Measurements from ENCODE around the gene SEC16A. TPM values are rescaled to one million over a fixed set of nuclear protein-coding genes. Genes with fewer than 3 reads are reported as not detected.

SEC16A gene
- total RNA-seq, 2 experiments from 2014 or later: 69.4 to 71.2 TPM

DNA sequence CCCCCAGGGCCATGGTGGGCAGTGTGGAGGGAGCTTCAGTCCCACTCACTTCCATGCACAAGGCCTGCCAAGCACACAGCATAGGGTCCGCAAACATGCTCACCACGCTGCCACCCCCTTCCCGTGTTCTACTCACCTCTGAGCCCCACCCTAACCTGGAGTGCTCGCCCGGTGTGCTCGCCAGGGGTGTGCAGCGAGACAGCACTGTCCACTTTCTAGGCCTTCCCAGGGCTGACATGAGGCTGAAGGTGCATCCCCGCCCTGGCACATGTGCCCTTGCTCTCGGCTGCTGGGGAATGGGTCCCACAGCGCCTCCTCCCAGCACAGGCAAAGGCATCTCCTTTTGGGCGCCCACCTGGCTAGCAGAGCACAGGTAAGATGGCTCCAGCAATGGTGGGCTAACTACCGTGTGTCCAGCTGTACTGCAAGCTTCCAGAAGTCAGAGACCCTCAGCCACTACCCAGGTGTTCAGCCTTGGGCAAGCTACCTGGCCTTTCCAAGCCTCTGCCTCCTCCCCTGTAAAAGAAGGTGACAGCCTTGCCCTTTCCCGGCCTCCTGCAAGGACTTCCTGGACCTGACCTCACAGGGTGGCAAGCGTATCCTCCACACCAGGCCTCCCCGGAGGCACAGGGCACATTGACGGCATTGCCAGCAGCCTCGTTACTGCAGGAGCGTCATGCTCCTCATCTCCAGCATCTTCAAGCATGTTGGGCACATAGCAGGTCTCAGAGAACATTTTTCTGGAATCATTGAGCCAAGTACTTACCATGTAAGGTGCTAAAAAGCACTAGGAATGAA lies 4.2 kb upstream of the SEC16A start:
- DNase-seq: no peak
- H3K4me1 Mint-ChIP-seq: peaks cover 5% of the 10 kb centered on the region
- no peak overlapping the region for H3K27ac Mint-ChIP-seq
- H3K27me3 Mint-ChIP-seq: no peaks in the 10 kb centered on the region
- H3K4me3 Mint-ChIP-seq: no peak overlapping the region
- H3K9me3 Mint-ChIP-seq: no peaks in the 10 kb centered on the region
- peaks cover 1% of the 10 kb centered on the region for H3K36me3 Mint-ChIP-seq

- no peak for DNase-seq
- H3K27ac Mint-ChIP-seq: no peak overlapping the region
- no peaks in the 10 kb centered on the region for H3K27me3 Mint-ChIP-seq
- peaks cover 4% of the 10 kb centered on the region for H3K36me3 Mint-ChIP-seq
- no peaks in the 10 kb centered on the region for H3K9me3 Mint-ChIP-seq
- H3K4me1 Mint-ChIP-seq: peaks cover 13% of the 10 kb centered on the region
- no peak overlapping the region for H3K4me3 Mint-ChIP-seq
These were observed 3.3 kb upstream of the SEC16A start for GRCh38 chr9:136486131-136486530.

DNA sequence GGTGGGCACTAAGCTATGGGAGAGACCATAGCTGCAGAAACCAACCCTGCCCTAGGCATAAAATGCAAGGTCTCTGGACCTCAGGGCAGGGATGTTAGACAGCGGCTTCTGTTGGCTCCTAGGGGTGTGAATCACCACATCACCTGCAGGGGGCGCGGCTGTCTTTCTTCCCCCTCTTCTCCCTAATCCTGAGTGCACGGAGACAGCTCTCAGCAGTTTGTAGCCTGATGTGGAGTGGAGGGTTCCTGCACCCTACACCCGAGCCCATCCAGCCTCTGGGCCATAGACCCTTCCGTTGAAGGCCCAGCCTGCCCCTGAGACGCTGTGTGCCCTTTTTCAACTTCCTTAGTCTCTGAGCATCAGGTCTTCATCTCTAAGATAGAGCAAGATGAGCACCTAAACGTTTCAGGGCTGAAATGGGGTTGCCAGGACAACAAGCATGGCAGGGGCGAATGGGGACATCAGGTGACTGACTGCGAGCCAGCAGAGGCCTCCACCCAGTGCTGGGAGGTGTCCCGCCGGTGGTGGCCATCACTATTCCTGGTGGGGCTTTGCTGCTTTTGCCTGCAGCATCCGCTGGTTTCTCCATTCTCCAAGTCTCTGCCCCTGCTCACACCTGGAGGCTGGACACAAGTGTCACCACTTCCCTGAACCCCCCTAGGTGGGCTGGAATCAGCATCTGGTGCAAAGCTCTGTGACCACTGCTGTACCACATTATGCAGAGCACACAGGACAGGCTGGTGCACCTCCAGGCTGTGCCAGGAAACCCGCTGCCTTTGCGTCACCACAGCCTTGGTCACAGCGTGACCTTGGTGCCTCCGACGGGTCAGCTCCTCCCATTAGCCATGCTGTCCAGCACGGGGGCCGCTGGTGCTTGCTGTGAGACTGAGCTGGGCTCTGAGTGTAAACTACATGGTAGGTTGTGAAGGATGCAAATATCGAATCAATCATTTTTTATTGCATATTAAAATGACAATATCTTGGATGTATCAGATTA lies 2.5 kb upstream of the SEC16A start:
- Mint-ChIP-seq H3K27ac (no peak overlapping the region), H3K27me3 (no peaks in the 10 kb centered on the region), H3K4me1 (peaks cover 17% of the 10 kb centered on the region), H3K9me3 (no peaks in the 10 kb centered on the region), H3K4me3 (peak overlapping the region; percentile 40), H3K36me3 (peaks cover 4% of the 10 kb centered on the region)
- DNase-seq: peak; percentile 75

- no peak overlapping the region for H3K27ac Mint-ChIP-seq
- H3K36me3 Mint-ChIP-seq: peaks cover 4% of the 10 kb centered on the region
- H3K4me3 Mint-ChIP-seq: peak overlapping the region; percentile 40
- H3K4me1 Mint-ChIP-seq: peaks cover 24% of the 10 kb centered on the region
- no peak for DNase-seq
- no peaks in the 10 kb centered on the region for H3K27me3 Mint-ChIP-seq
- no peaks in the 10 kb centered on the region for H3K9me3 Mint-ChIP-seq
These were observed 1.6 kb upstream of the SEC16A start for GRCh38 chr9:136484153-136485048.

DNA sequence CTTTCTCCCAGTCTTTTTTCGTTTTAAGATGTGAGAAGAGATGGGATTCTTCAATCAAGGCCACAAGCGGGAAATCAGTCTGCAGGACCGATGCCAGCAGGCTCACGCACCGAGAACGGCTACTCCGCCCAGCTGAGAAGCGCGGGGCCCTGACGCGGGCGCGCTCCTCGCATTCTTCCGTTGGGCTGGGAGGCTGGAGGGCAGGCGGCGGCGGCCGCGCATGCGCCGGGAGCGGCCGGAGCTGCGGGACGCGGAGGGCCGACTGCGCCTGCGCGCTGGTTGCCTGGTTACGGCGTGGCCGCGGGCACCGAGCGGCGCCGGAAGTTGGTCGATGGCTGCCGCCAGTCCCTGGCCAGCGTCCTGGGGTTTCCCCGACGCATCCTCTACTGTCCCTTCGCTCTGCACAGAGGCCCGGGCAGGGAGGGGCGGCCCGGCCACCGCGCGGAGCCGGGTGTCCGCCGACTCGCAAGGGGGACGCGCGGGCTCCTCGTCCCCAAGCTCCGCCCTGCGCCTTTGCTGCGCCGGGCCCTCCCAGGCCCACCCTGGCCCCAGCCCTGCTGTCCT lies 831 bp upstream of the SEC16A start:
- H3K4me3 Mint-ChIP-seq: peak overlapping the region; percentile 81
- peaks cover 4% of the 10 kb centered on the region for H3K36me3 Mint-ChIP-seq
- H3K27me3 Mint-ChIP-seq: no peaks in the 10 kb centered on the region
- DNase-seq: peak; percentile 97
- no peaks in the 10 kb centered on the region for H3K9me3 Mint-ChIP-seq
- peaks cover 26% of the 10 kb centered on the region for H3K4me1 Mint-ChIP-seq
- peak overlapping the region; percentile 99 for H3K27ac Mint-ChIP-seq

GRCh38 chr9:136482046-136482792 lies 621 bp downstream of the SEC16A start:
- Mint-ChIP-seq H3K4me1 (peaks cover 31% of the 10 kb centered on the region), H3K27me3 (no peaks in the 10 kb centered on the region), H3K4me3 (peak overlapping the region; percentile 98), H3K9me3 (no peaks in the 10 kb centered on the region), H3K27ac (peak overlapping the region; percentile 92), H3K36me3 (peaks cover 10% of the 10 kb centered on the region)
- peak; percentile 27 for DNase-seq

- Mint-ChIP-seq H3K27ac (peak overlapping the region; percentile 92), H3K27me3 (no peaks in the 10 kb centered on the region), H3K9me3 (no peaks in the 10 kb centered on the region), H3K4me3 (peak overlapping the region; percentile 98), H3K36me3 (peaks cover 10% of the 10 kb centered on the region), H3K4me1 (peaks cover 31% of the 10 kb centered on the region)
- no peak for DNase-seq
These were observed 1.3 kb downstream of the SEC16A start for GRCh38 chr9:136481558-136481957.

- peaks cover 22% of the 10 kb centered on the region for H3K4me1 Mint-ChIP-seq
- H3K4me3 Mint-ChIP-seq: no peak overlapping the region
- no peak overlapping the region for H3K27ac Mint-ChIP-seq
- peaks cover 10% of the 10 kb centered on the region for H3K36me3 Mint-ChIP-seq
- no peaks in the 10 kb centered on the region for H3K27me3 Mint-ChIP-seq
- no peaks in the 10 kb centered on the region for H3K9me3 Mint-ChIP-seq
- DNase-seq: no peak
These were observed 6.3 kb downstream of the SEC16A start for GRCh38 chr9:136476369-136477150.

DNA sequence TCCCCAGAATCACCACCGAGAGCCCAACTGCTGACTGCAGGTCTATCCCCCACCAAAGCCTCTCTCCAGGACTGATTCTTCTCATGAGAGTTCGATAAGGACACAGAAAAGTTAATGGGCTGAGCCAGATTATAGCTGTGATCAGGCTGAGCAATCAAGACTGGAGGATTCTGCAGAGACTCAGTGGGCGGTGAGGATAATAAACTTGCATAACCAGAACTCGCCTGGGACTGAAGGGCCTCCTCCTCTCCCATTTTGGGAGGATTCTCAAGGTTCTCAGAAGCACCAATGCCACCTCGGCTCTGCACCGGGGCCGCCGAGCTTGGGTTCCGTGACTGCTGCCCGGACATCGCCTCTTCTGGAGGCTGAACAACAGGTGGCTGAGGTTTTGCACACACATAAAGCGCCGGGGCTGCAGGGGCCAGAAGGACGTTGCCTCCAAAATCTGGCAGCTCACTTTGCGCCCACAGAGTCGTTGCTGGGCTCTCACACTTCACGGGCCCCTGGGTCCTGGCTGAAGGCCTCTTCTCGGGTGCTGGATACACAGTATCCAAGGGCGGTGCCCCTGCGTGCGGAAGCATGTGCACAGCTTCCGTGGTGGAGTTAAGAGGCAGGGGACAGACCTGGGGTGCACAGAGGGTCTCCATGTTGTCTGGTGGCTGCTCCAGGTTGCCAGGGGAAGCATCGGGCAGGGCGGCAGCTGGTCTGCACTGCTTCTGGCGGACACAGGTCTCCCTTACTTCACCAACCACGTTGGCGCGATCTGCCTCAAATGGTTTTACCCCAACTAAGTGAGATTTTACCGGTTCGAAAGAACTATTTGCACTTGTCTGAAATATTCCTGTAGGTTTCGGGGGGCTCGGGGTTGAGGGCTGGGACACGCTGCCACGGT lies 7.6 kb downstream of the SEC16A start:
- Mint-ChIP-seq H3K27me3 (no peaks in the 10 kb centered on the region), H3K27ac (no peak overlapping the region), H3K4me3 (no peak overlapping the region), H3K4me1 (peaks cover 13% of the 10 kb centered on the region), H3K36me3 (peaks cover 10% of the 10 kb centered on the region), H3K9me3 (no peaks in the 10 kb centered on the region)
- no peak for DNase-seq

DNA sequence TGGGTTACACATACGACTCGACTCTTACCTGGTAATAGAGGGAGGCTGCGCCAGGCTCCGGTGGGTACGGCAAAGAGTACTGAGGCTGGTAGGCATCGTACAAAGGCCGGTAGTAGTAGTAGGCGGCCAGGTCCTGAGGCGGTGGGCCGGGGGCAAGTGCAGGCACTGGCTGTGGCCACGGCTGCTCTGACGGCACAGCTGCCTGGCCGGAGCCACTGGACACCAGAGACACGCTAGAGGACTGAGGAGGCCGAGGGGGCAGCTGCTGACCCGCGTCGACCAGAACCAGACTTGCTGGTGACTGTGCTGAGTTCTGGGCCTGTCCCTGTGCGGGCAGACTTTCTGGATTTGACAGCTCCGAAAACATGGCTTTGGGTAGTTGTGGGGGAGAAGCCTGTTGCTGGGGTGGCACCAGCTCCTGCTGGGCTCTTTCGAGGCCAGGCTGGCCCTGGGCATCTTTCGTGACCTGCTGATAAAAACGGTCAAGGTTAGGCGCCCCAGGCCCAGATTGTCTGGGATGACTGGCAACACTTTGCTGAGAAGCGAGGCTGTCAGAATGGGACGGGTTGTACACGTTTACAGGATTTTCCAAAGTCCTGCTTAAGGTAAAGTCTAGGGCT lies 8.7 kb downstream of the SEC16A start:
- Mint-ChIP-seq H3K27me3 (no peaks in the 10 kb centered on the region), H3K9me3 (no peaks in the 10 kb centered on the region), H3K36me3 (peaks cover 10% of the 10 kb centered on the region), H3K4me3 (no peak overlapping the region), H3K4me1 (peaks cover 7% of the 10 kb centered on the region), H3K27ac (no peak overlapping the region)
- DNase-seq: no peak

DNA sequence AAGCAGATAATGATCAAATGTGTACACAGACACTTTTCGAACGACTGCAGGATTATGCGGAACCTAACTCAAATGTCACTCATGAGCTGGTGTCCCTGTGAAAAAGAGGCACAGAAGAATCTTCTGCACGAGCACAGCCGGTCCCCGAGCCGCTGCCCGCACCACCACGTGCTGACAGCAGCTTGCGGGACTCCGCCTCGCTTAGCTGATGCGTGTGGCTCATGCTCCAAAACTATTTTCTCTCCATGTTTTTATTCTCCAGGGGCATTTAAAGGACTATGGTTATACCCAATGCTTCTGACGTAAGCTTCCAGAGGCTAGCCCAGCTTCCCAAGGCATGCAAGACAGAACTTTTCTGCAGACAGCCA lies 9.5 kb downstream of the SEC16A start:
- H3K9me3 Mint-ChIP-seq: no peaks in the 10 kb centered on the region

More for the DNA sequence above, 9.5 kb downstream of the SEC16A start:
- peaks cover 3% of the 10 kb centered on the region for H3K4me1 Mint-ChIP-seq
- no peaks in the 10 kb centered on the region for H3K27me3 Mint-ChIP-seq
- peaks cover 8% of the 10 kb centered on the region for H3K36me3 Mint-ChIP-seq
- no peak for DNase-seq
- H3K4me3 Mint-ChIP-seq: no peak overlapping the region
- no peak overlapping the region for H3K27ac Mint-ChIP-seq
